PC-3 (cell line): ENCODE measurements around the gene SCN9A.

Experiments
- EZH2 ChIP-seq: fragments of 300-600 bp; sonication (generic); IDR thresholded peaks from one replicate; pipeline ENCODE4 v1.6.1; 2017; ENCODE audit warnings: antibody characterized with exemption, mild to moderate bottlenecking, low read length; ENCODE audit not compliant: unreplicated experiment
- TF ChIP-seq, protein P1 (sequence below): fragments of 300-600 bp; sonication (generic); conservative IDR thresholded peaks from 2 replicates; pipeline ENCODE4 v1.5.1; 2017; ENCODE audit warnings: antibody characterized with exemption, low read depth, mild to moderate bottlenecking, low read length

- TF ChIP-seq, protein P1, sequence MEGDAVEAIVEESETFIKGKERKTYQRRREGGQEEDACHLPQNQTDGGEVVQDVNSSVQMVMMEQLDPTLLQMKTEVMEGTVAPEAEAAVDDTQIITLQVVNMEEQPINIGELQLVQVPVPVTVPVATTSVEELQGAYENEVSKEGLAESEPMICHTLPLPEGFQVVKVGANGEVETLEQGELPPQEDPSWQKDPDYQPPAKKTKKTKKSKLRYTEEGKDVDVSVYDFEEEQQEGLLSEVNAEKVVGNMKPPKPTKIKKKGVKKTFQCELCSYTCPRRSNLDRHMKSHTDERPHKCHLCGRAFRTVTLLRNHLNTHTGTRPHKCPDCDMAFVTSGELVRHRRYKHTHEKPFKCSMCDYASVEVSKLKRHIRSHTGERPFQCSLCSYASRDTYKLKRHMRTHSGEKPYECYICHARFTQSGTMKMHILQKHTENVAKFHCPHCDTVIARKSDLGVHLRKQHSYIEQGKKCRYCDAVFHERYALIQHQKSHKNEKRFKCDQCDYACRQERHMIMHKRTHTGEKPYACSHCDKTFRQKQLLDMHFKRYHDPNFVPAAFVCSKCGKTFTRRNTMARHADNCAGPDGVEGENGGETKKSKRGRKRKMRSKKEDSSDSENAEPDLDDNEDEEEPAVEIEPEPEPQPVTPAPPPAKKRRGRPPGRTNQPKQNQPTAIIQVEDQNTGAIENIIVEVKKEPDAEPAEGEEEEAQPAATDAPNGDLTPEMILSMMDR: no peak
- TF ChIP-seq EZH2: no peak
These were observed 14.8 kb downstream of the SCN9A start for GRCh38 chr2:166360906-166361305.
